ENCODE results near the gene MTM1.

The MTM1 gene

DNA sequence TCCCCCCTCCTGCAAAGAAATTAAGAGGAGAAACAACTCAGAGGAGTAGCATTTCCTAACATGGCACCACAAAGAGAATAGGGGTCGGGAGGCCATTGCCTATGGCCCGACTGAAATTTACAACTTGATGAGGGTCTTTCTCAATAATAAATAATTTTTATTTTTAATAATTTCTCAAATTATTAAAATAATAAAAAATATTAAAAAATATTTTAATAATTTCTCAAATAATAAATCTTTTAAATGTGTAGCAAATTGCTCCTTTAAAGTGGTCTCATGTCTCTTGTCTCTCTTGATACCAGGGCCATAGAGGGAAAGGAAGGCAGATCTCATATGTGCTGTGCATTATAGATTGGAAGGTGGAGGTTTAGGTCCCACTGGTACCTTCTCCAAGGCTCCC is 75.5 kb downstream of the MTM1 start:
- TF ChIP-seq CTCF (IDR thresholded peaks at IDR 0.05; ENCODE audit: control insufficient read depth, insufficient read depth, low read depth, low read length, missing control alignments) = no peak
- H3K4me3 ChIP-seq (ENCODE audit: control insufficient read depth, low read depth, low read length) = no peak overlapping the region
- no peak for DNase-seq (ENCODE audit: low read depth)

GRCh38 chrX:150644422-150644821 is 76.0 kb downstream of the MTM1 start:
- TF ChIP-seq CTCF (IDR thresholded peaks at IDR 0.05; ENCODE audit: control insufficient read depth, insufficient read depth, low read depth, low read length, missing control alignments) = no peak
- no peak for DNase-seq (ENCODE audit: low read depth)
- H3K4me3 ChIP-seq (ENCODE audit: control insufficient read depth, low read depth, low read length) = no peak overlapping the region

DNA sequence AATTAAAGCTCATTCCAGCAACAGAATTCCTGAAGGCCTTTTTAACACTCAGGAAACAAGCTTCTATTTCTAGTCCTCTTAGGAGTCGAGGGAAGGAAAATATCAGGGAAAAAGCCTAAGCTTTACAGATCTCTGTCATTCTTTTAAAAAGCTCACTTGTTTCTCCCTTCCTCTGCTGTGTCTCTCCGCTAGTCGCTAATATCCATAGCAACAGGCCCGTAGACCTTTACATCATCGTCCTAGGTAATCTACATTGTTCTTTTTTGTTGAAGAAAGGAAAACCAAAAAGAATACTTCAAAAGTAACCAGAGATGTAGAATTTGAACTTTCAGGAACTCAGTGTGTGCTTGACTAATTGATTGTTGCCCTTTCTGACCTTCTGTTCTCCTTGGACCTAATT is 78.9 kb downstream of the MTM1 start:
- H3K4me3 ChIP-seq (ENCODE audit: control insufficient read depth, low read depth, low read length) = no peak overlapping the region
- no peak for DNase-seq (ENCODE audit: low read depth)
- no peak for TF ChIP-seq CTCF (IDR thresholded peaks at IDR 0.05; ENCODE audit: control insufficient read depth, insufficient read depth, low read depth, low read length, missing control alignments)

- no peak overlapping the region for H3K4me3 ChIP-seq (ENCODE audit: control insufficient read depth, low read depth, low read length)
- no peak for TF ChIP-seq CTCF (IDR thresholded peaks at IDR 0.05; ENCODE audit: control insufficient read depth, insufficient read depth, low read depth, low read length, missing control alignments)
- DNase-seq (ENCODE audit: low read depth) = no peak
Observed at GRCh38 chrX:150648296-150648940, 80.0 kb downstream of the MTM1 start.

- H3K4me3 ChIP-seq (ENCODE audit: control insufficient read depth, low read depth, low read length) = no peak overlapping the region
- no peak for TF ChIP-seq CTCF (IDR thresholded peaks at IDR 0.05; ENCODE audit: control insufficient read depth, insufficient read depth, low read depth, low read length, missing control alignments)
- DNase-seq (ENCODE audit: low read depth) = no peak
Observed at GRCh38 chrX:150649096-150649870, 80.9 kb downstream of the MTM1 start.

GRCh38 chrX:150651906-150652305 is 83.5 kb downstream of the MTM1 start:
- no peak for TF ChIP-seq CTCF (IDR thresholded peaks at IDR 0.05; ENCODE audit: control insufficient read depth, insufficient read depth, low read depth, low read length, missing control alignments)
- H3K4me3 ChIP-seq (ENCODE audit: control insufficient read depth, low read depth, low read length) = no peak overlapping the region
- DNase-seq (ENCODE audit: low read depth) = no peak

Data from AG09309 (cell line).